Activated CD4-positive, alpha-beta T cell treated with anti-CD3 and anti-CD28 coated beads for 4 hours (primary cell): ENCODE data around the gene C11orf21.

Source experiments
- DNase-seq, 2 donors: peaks; one replicate each; pipeline ENCODE4 v3.0.0-alpha.2; 2020

The C11orf21 gene

GRCh38 chr11:2307501-2308331, 6.0 kb upstream of the C11orf21 start:
- no peak for DNase-seq

GRCh38 chr11:2306877-2307500, 5.3 kb upstream of the C11orf21 start:
- DNase-seq: no peak

- DNase-seq: no peak
Observed at GRCh38 chr11:2306452-2306823, 4.7 kb upstream of the C11orf21 start.

GRCh38 chr11:2305788-2306451, 4.2 kb upstream of the C11orf21 start:
- no peak for DNase-seq

- peak; percentile 82 to 84 for DNase-seq
Observed at GRCh38 chr11:2305140-2305778, 3.5 kb upstream of the C11orf21 start.

GRCh38 chr11:2304506-2305139, 2.9 kb upstream of the C11orf21 start:
- DNase-seq: no peak

GRCh38 chr11:2303627-2304505, 2.1 kb upstream of the C11orf21 start:
- no peak for DNase-seq

GRCh38 chr11:2302896-2303626, 1.3 kb upstream of the C11orf21 start:
- DNase-seq: no peak

- peak in 1 of 2 donors; percentile 25 for DNase-seq
Observed at GRCh38 chr11:2302306-2302895, 683 bp upstream of the C11orf21 start.

- DNase-seq: no peak
Observed at GRCh38 chr11:2300936-2301630, 635 bp downstream of the C11orf21 start.

GRCh38 chr11:2300290-2300935, 1.3 kb downstream of the C11orf21 start:
- DNase-seq: no peak

- DNase-seq: no peak
Observed at GRCh38 chr11:2299773-2300172, 1.9 kb downstream of the C11orf21 start.

- DNase-seq: no peak
Observed at GRCh38 chr11:2298795-2299761, 2.6 kb downstream of the C11orf21 start.

- DNase-seq: no peak
Observed at GRCh38 chr11:2298131-2298794, 3.5 kb downstream of the C11orf21 start.

- DNase-seq: no peak
Observed at GRCh38 chr11:2297623-2298030, 4.1 kb downstream of the C11orf21 start.

GRCh38 chr11:2296913-2297622, 4.7 kb downstream of the C11orf21 start:
- DNase-seq: no peak
